ENCODE data around the gene LHCGR. TPM values are rescaled to one million over a fixed set of nuclear protein-coding genes. Genes with fewer than 3 reads are reported as not detected.

Gene LHCGR
- total and polyA plus RNA-seq, 12 donors = 0.19 to 1.7 (median 0.50) TPM; not detected in 6

DNA sequence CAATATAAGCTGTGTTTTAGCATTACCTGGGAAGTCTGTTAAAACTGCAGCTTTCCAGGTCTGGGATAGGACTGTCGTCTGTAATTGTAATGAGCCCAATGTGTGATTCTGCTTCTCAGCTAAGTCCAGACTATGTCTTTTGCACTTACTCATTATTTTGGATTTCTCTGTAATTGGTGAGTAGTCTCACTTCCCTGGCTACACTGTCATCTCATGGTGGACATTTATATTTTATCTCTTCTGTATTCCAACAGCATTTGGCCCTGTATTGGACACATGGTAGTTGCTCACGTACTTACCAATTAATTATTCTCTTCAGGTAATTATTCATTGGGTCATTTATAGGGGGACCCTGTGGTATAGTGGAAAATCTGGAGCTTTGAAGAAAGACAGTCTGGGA, 28.0 kb downstream of the LHCGR start:
- TF ChIP-seq, protein P1, sequence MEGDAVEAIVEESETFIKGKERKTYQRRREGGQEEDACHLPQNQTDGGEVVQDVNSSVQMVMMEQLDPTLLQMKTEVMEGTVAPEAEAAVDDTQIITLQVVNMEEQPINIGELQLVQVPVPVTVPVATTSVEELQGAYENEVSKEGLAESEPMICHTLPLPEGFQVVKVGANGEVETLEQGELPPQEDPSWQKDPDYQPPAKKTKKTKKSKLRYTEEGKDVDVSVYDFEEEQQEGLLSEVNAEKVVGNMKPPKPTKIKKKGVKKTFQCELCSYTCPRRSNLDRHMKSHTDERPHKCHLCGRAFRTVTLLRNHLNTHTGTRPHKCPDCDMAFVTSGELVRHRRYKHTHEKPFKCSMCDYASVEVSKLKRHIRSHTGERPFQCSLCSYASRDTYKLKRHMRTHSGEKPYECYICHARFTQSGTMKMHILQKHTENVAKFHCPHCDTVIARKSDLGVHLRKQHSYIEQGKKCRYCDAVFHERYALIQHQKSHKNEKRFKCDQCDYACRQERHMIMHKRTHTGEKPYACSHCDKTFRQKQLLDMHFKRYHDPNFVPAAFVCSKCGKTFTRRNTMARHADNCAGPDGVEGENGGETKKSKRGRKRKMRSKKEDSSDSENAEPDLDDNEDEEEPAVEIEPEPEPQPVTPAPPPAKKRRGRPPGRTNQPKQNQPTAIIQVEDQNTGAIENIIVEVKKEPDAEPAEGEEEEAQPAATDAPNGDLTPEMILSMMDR (IDR thresholded peaks at IDR 0.05) = peak in 3 of 9 donors; percentile 13 to 38 (median 31)
- Histone ChIP-seq H3K4me3 (no peak overlapping the region), H3K27ac (peak overlapping the region in 1 of 10 donors; percentile 31), H3K9me3 (no peaks in the 10 kb centered on the region), H3K27me3 (no peaks in the 10 kb centered on the region), H3K4me1 (peaks cover 0 to 23% (median 3%) of the 10 kb centered on the region in 9 donors), H3K36me3 (no peaks in the 10 kb centered on the region)
- DNase-seq (no peak), ATAC-seq (peak in 1 of 8 donors; percentile 44)
- intact Hi-C loops (cut with DNase I) = loop anchor here in 2 of 10 donors (5.0 kb wide), 1 partner anchor 125 kb away; no protein-coding TSS in a partner anchor
- WGBS, 2 donors = 84 to 86% methylated on average over 2 of the region's 2 CpGs

DNA sequence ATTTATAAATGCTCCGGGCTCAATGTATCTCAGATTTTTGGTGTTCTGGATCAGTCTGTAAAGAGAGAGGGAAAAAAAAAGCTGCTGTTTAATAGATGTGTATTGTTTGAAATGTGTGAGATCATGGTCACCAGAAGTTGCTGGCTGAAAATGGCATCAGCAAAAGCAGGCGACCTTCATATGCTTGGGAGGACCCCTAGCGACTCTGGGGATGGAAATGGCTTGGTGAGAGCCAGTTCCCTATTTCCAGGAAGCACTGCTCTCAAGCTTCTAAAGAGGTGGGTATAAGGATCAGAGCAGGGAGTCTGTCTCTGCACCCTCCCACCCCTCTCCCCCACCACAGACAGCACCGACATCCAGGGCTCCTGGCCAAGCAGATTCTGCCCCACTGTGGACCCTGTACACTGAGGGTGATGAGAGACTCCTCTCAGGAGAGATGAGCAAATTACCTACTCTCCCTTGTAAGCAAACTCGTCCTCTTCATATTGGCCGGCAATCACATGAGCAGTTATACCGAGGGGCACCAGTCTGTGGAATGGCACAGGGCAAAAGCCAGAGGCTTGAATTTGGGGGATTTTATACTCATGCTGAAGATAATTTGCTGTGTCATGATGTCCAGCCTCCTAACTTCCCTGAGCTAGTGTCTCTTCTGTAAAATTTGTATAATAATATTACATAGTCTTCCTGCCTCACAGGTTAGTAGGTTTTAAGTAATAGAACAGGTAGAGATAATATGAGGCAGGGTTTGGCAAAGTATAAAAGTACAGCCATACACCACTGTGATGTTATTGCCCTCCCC, 29.6 kb downstream of the LHCGR start:
- intact Hi-C loops (cut with DNase I) = loop anchor here in 2 of 10 donors (5.0 kb wide), 1 partner anchor 124 kb away; no protein-coding TSS in a partner anchor
- Histone ChIP-seq H3K4me3 (no peak overlapping the region), H3K36me3 (no peaks in the 10 kb centered on the region), H3K27ac (no peak overlapping the region), H3K4me1 (peaks cover 0 to 23% (median 3%) of the 10 kb centered on the region in 9 donors), H3K27me3 (no peaks in the 10 kb centered on the region), H3K9me3 (no peaks in the 10 kb centered on the region)
- no peak for DNase-seq
- TF ChIP-seq, protein P1 (IDR thresholded peaks at IDR 0.05) = peak in 1 of 9 donors; percentile 8
- 66 to 70% methylated on average over 7 of the region's 7 CpGs for WGBS, 2 donors
- peak in 1 of 8 donors; percentile 11 for ATAC-seq

DNA sequence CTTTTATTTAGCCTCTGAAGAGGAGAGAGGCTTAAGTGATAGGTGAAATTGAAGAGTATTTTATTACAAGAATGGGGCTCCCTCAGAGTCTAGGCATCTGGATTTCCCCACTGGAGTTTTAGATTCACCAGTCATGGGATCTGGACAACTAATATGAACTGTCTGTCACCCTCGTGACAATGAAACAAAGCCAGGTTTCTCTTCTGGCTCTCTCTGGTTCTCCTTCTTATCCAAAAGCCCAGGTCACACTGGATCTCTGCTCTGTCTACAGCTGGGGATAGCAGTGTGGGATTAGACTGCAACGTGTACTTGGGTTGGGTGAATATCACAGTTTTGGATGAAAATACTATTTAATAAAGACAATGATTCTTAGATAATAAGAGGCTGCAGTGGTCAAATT, 31.2 kb downstream of the LHCGR start:
- DNase-seq (peak in 1 of 2 donors; percentile 5), ATAC-seq (peak in 3 of 8 donors; percentile 45 to 54 (median 50))
- Histone ChIP-seq H3K36me3 (no peaks in the 10 kb centered on the region), H3K4me3 (no peak overlapping the region), H3K9me3 (no peaks in the 10 kb centered on the region), H3K4me1 (peaks cover 0 to 19% (median 3%) of the 10 kb centered on the region in 9 donors), H3K27ac (no peak overlapping the region), H3K27me3 (no peaks in the 10 kb centered on the region)
- intact Hi-C loops (cut with DNase I) = no loop called here
- TF ChIP-seq, protein P1 (IDR thresholded peaks at IDR 0.05) = no peak
- 29 to 58% methylated on average over 2 of the region's 2 CpGs for WGBS, 2 donors

DNA sequence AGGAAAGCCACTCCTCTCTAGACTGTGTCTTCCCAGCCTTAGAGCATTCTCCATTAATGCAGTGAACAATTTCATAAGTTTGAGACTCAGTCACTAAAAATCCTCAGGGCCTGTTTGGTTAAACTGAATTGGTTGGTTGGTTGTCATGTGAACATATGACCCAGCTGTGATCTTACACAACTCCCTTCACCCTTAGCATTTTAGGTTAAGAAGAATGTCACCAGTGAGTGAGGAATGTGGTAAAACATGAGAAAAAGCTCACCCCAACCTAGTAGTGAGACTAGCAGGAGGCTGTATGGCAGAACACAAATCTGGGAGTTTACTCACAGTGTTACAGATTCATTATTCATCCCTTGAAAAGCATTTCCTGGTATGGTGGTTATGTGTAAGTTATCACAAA, 32.4 kb downstream of the LHCGR start:
- Histone ChIP-seq H3K27me3 (no peaks in the 10 kb centered on the region), H3K4me1 (peaks cover 0 to 8% (median 0%) of the 10 kb centered on the region in 9 donors), H3K9me3 (no peaks in the 10 kb centered on the region), H3K27ac (no peak overlapping the region), H3K36me3 (no peaks in the 10 kb centered on the region), H3K4me3 (no peak overlapping the region)
- TF ChIP-seq, protein P1 (IDR thresholded peaks at IDR 0.05) = no peak
- no peak for ATAC-seq
- DNase-seq = no peak
- intact Hi-C loops (cut with DNase I) = no loop called here

All from heart right ventricle (tissue), 16 donors.